Measurements from ENCODE around the gene RASGRF2.

GRCh38 chr5:81022688-81023084, 62.5 kb downstream of the RASGRF2 start:
- TF ChIP-seq CTCF (IDR thresholded peaks at IDR 0.05) (no peak), ZFX (IDR thresholded peaks at IDR 0.05; ENCODE audit: borderline replicate concordance) (no peak)
